ENCODE results near the gene HRC. TPM values are rescaled to one million over a fixed set of nuclear protein-coding genes. Genes with fewer than 3 reads are reported as not detected.

HRC gene
- total RNA-seq, 2 donors from 2014 or later: 0.53 to 1.8 TPM

- Histone ChIP-seq H3K27me3 (no peaks in the 10 kb centered on the region), H3K27ac (no peak overlapping the region), H3K9me3 (no peaks in the 10 kb centered on the region), H3K36me3 (no peaks in the 10 kb centered on the region), H3K4me3 (no peak overlapping the region), H3K9ac (ENCODE audit: low read depth in 2 of 2, low read length in 2 of 2) (no peak overlapping the region), H3K4me1 (no peaks in the 10 kb centered on the region)
- no peak for TF ChIP-seq CTCF (IDR thresholded peaks at IDR 0.05)
- DNase-seq: no peak
- intact Hi-C loops (cut with DNase I): no loop called here
These were observed 19.5 kb downstream of the HRC start for GRCh38 chr19:49135686-49136085.

- Histone ChIP-seq H3K9ac (ENCODE audit: low read depth in 2 of 2, low read length in 2 of 2) (no peak overlapping the region), H3K36me3 (no peaks in the 10 kb centered on the region), H3K27me3 (no peaks in the 10 kb centered on the region), H3K27ac (peak overlapping the region; percentile 33), H3K4me1 (no peaks in the 10 kb centered on the region), H3K4me3 (peak overlapping the region; percentile 6), H3K9me3 (no peaks in the 10 kb centered on the region)
- no peak for TF ChIP-seq CTCF (IDR thresholded peaks at IDR 0.05)
- intact Hi-C loops (cut with DNase I): no loop called here
- peak; percentile 92 for DNase-seq
These were observed 21.4 kb downstream of the HRC start for GRCh38 chr19:49133621-49134454.

DNA sequence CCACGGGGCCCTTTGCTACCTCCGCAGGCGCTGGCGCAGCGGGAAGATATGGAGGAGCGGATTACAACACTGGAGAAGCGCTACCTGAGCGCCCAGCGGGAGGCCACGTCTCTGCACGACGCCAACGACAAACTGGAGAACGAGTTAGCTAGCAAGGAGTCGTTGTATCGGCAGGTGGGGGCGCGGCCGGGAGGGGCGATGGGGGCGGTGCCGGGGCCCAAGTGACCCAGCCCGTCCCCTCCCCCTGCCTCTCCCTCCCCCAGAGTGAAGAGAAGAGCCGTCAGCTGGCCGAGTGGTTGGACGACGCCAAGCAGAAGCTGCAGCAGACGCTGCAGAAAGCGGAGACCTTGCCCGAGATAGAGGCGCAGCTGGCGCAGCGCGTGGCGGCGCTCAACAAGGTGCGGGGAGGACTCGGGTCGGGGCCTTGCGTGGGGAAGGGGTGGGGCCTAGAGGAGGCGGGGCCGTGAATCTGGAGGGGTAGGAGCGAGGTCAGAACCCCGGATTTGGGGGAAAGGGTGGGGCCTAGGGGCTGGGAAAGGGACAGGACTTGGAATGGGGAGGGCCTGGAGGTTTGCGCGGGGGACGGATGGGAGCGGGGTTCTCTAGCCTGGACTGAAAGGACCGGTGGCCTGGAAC is 22.1 kb downstream of the HRC start:
- intact Hi-C loops (cut with DNase I): no loop called here
- TF ChIP-seq CTCF (IDR thresholded peaks at IDR 0.05): no peak
- Histone ChIP-seq H3K9ac (ENCODE audit: low read depth in 2 of 2, low read length in 2 of 2) (no peak overlapping the region), H3K27ac (peak overlapping the region; percentile 33), H3K27me3 (no peaks in the 10 kb centered on the region), H3K36me3 (no peaks in the 10 kb centered on the region), H3K4me3 (peak overlapping the region; percentile 6), H3K9me3 (no peaks in the 10 kb centered on the region), H3K4me1 (no peaks in the 10 kb centered on the region)
- DNase-seq: peak; percentile 70

DNA sequence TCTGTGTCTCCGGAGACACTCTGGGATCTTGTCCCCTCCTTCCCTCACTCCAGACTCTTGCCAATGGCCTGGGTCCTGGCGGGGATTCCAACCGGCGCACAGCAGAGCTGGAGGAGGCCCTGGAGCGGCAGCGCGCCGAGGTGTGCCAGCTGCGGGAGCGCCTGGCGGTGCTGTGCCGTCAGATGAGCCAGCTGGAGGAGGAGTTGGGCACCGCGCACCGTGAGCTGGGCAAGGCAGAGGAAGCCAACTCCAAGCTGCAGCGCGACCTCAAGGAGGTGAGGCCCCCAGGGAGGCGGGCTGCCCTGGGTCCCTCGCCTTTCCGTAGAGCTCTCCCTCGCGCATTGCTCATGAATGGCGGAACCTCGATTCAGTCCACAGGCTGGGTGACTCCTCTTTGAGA is 24.9 kb downstream of the HRC start:
- intact Hi-C loops (cut with DNase I): no loop called here
- Histone ChIP-seq H3K4me3 (no peak overlapping the region), H3K27me3 (no peaks in the 10 kb centered on the region), H3K4me1 (no peaks in the 10 kb centered on the region), H3K9me3 (no peaks in the 10 kb centered on the region), H3K27ac (no peak overlapping the region), H3K9ac (ENCODE audit: low read depth in 2 of 2, low read length in 2 of 2) (no peak overlapping the region), H3K36me3 (no peaks in the 10 kb centered on the region)
- no peak for DNase-seq
- TF ChIP-seq CTCF (IDR thresholded peaks at IDR 0.05): no peak

- H3K36me3 ChIP-seq: no peaks in the 10 kb centered on the region
- H3K9ac ChIP-seq (ENCODE audit: low read depth in 2 of 2, low read length in 2 of 2): no peak overlapping the region
- no peak overlapping the region for H3K27ac ChIP-seq
- H3K4me1 ChIP-seq: no peaks in the 10 kb centered on the region
- DNase-seq: peak; percentile 68
- H3K27me3 ChIP-seq: no peaks in the 10 kb centered on the region
- H3K4me3 ChIP-seq: no peak overlapping the region
- no peak for TF ChIP-seq CTCF (IDR thresholded peaks at IDR 0.05)
- intact Hi-C loops (cut with DNase I): no loop called here
- no peaks in the 10 kb centered on the region for H3K9me3 ChIP-seq
These were observed 26.0 kb downstream of the HRC start for GRCh38 chr19:49129238-49129583.

Data from colonic mucosa (tissue), 4 donors.